ENCODE results near the gene CDH22. TPM values are rescaled to one million over a fixed set of nuclear protein-coding genes. Genes with fewer than 3 reads are reported as not detected.

CDH22 gene
- total and polyA plus RNA-seq, 11 donors = 0.03 to 0.90 (median 0.48) TPM

GRCh38 chr20:46260480-46260879 lies 47.8 kb downstream of the CDH22 start:
- H3K9me3 ChIP-seq = no peaks in the 10 kb centered on the region
- H3K4me3 ChIP-seq = no peak overlapping the region
- peaks cover 0 to 6% (median under 1%) of the 10 kb centered on the region in 12 donors for H3K4me1 ChIP-seq
- TF ChIP-seq POLR2A (IDR thresholded peaks at IDR 0.05) (no peak), CTCF (IDR thresholded peaks at IDR 0.05) (no peak)
- H3K36me3 ChIP-seq = no peaks in the 10 kb centered on the region
- 53 to 64% (median 59%) methylated on average over 2 to 3 of the region's 3 CpGs for WGBS, 4 donors
- H3K27ac ChIP-seq = no peak overlapping the region
- ATAC-seq (peak; percentile 26 to 78 (median 54)), DNase-seq (peak in 2 of 5 donors; percentile 74 to 77)
- peaks cover 0 to 35% (median 8%) of the 10 kb centered on the region in 9 donors for H3K27me3 ChIP-seq
- intact Hi-C loops (cut with DNase I) = no loop called here

- ATAC-seq = no peak
- no peak for DNase-seq
- intact Hi-C loops (cut with DNase I) = loop anchor here in 1 of 10 donors (10.0 kb wide), 1 partner anchor 85 kb away; no protein-coding TSS in a partner anchor
These were observed 48.9 kb downstream of the CDH22 start for GRCh38 chr20:46259260-46259859.

GRCh38 chr20:46257887-46258286 lies 50.4 kb downstream of the CDH22 start:
- no peak overlapping the region for H3K4me3 ChIP-seq
- peaks cover 0 to 47% (median 8%) of the 10 kb centered on the region in 9 donors for H3K27me3 ChIP-seq
- no peak overlapping the region for H3K27ac ChIP-seq
- no peak for TF ChIP-seq CTCF (IDR thresholded peaks at IDR 0.05)
- TF ChIP-seq POLR2A (IDR thresholded peaks at IDR 0.05) = no peak
- no peak for DNase-seq
- no peak for ATAC-seq
- intact Hi-C loops (cut with DNase I) = loop anchor here in 1 of 10 donors (10.0 kb wide), 1 partner anchor 83 kb away; no protein-coding TSS in a partner anchor
- H3K36me3 ChIP-seq = no peaks in the 10 kb centered on the region
- 63 to 76% (median 70%) methylated on average over 4 of the region's 4 CpGs for WGBS, 4 donors
- peaks cover 0 to 8% (median 1%) of the 10 kb centered on the region in 12 donors for H3K4me1 ChIP-seq
- H3K9me3 ChIP-seq = no peaks in the 10 kb centered on the region

More at GRCh38 chr20:46259260-46259859, 48.9 kb downstream of the CDH22 start:
- H3K36me3 ChIP-seq = no peaks in the 10 kb centered on the region
- H3K27ac ChIP-seq = no peak overlapping the region
- no peaks in the 10 kb centered on the region for H3K9me3 ChIP-seq
- WGBS, 4 donors = 84 to 91% (median 90%) methylated on average over 1 of the region's 1 CpG
- peaks cover 0 to 8% (median 1%) of the 10 kb centered on the region in 12 donors for H3K4me1 ChIP-seq
- TF ChIP-seq POLR2A (IDR thresholded peaks at IDR 0.05) = no peak
- no peak for TF ChIP-seq CTCF (IDR thresholded peaks at IDR 0.05)
- H3K27me3 ChIP-seq = peaks cover 0 to 35% (median 6%) of the 10 kb centered on the region in 9 donors
- no peak overlapping the region for H3K4me3 ChIP-seq

- intact Hi-C loops (cut with DNase I) = loop anchor here in 1 of 10 donors (10.0 kb wide), 1 partner anchor 81 kb away; no protein-coding TSS in a partner anchor
These were observed 52.0 kb downstream of the CDH22 start for GRCh38 chr20:46256293-46256692.

More at GRCh38 chr20:46256293-46256692, 52.0 kb downstream of the CDH22 start:
- no peak for ATAC-seq
- TF ChIP-seq POLR2A (IDR thresholded peaks at IDR 0.05) (no peak), CTCF (IDR thresholded peaks at IDR 0.05) (no peak)
- Histone ChIP-seq H3K36me3 (no peaks in the 10 kb centered on the region), H3K4me3 (no peak overlapping the region), H3K4me1 (peaks cover 0 to 9% (median 1%) of the 10 kb centered on the region in 12 donors), H3K9me3 (no peaks in the 10 kb centered on the region), H3K27ac (no peak overlapping the region), H3K27me3 (peaks cover 8 to 62% (median 20%) of the 10 kb centered on the region in 9 donors)
- DNase-seq = no peak
- 57 to 64% (median 63%) methylated on average over 4 of the region's 4 CpGs for WGBS, 4 donors
